Activated T-cell treated with anti-CD3 and anti-CD28 coated beads, Interleukin-2, amount 50 U/mL, for 72 hours (primary cell): Measurements from ENCODE around the gene CSRP3. TPM values are rescaled to one million over a fixed set of nuclear protein-coding genes. Genes with fewer than 3 reads are reported as not detected.
"Not testable (repeated sequence)": the region's sequence is repeated elsewhere in the genome, so short reads cannot be mapped to it uniquely, and the experiment has no call there.

Source experiments
- ATAC-seq, 2 donors: fragments of 150-1000 bp; cut with Tn5 transposase; replicated peaks in 1 of 2; 2 replicates each; pipeline ENCODE4 v1.10.0; 2021; ENCODE audit warnings: moderate library complexity in 2 of 2, mild to moderate bottlenecking in 1 of 2
- DNase-seq, 2 donors: peaks; one replicate each; pipeline ENCODE4 v3.0.0; 2021 to 2022; ENCODE audit warnings: mixed read lengths in 1 of 2
- H3K27ac Mint-ChIP-seq: one replicate; pipeline ENCODE4 v1.8.0; 2022; ENCODE audit warnings: mild to moderate bottlenecking, moderate library complexity, mixed read lengths
- H3K27me3 Mint-ChIP-seq: one replicate; pipeline ENCODE4 v1.8.0; 2022; ENCODE audit warnings: low read depth, mixed read lengths
- H3K36me3 Mint-ChIP-seq, 2 donors: one replicate each; pipeline ENCODE4 v1.8.0; 2022; ENCODE audit warnings: mixed read lengths in 2 of 2, mild to moderate bottlenecking in 1 of 2; ENCODE audit not compliant: insufficient read depth in 2 of 2
- H3K4me1 Mint-ChIP-seq: one replicate; pipeline ENCODE4 v1.8.0; 2022; ENCODE audit warnings: low read depth, mixed read lengths
- H3K4me3 Mint-ChIP-seq, 2 donors: one replicate each; pipeline ENCODE4 v1.8.0; 2022; ENCODE audit warnings: mild to moderate bottlenecking in 2 of 2, mixed read lengths in 2 of 2, moderate library complexity in 2 of 2
- H3K9me3 Mint-ChIP-seq, 2 donors: one replicate each; pipeline ENCODE4 v1.8.0; 2022; ENCODE audit warnings: mixed read lengths in 2 of 2
- total RNA-seq, 2 donors: library from RNA; stranded (reverse); gene quantifications; one replicate each; pipeline ENCODE4 v1.2.3, GENCODE V29; 2022

Gene CSRP3
- total RNA-seq, 2 donors from 2014 or later = not detected

DNA sequence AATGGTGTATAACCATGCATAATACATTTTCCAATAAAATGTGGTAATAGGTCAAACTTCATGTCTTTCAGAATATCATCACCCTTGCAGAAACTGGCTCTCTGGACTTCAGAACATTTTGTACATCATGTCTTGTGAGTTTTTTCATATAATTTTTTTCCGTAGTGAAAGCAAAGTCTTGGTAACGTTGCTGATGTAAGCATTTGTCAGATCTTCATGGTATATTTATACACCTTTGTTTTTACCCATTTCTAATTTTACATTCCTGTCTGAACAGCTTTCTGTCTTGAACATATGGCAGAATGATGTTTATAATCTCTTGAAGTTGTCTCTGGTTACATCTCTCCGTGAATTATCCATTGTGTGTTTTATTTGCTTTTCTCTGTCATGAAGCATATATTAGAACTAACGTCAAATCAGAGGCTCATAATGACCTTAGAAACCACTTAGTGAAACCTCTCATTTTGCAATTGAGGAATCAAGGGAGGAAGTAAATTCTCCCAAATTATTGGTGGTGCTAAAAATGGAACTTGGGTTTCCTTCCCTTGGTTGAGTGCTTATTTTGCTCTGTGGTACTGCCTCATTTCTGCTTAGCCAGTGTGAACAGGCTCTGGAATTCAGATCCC lies 37.4 kb downstream of the CSRP3 start:
- DNase-seq (no peak), ATAC-seq (no peak)
- Mint-ChIP-seq H3K4me1 (no peaks in the 10 kb centered on the region), H3K36me3 (peaks cover 0 to 17% of the 10 kb centered on the region in 2 donors), H3K9me3 (no peaks in the 10 kb centered on the region), H3K27ac (no peak overlapping the region), H3K4me3 (no peak overlapping the region), H3K27me3 (no peaks in the 10 kb centered on the region)

DNA sequence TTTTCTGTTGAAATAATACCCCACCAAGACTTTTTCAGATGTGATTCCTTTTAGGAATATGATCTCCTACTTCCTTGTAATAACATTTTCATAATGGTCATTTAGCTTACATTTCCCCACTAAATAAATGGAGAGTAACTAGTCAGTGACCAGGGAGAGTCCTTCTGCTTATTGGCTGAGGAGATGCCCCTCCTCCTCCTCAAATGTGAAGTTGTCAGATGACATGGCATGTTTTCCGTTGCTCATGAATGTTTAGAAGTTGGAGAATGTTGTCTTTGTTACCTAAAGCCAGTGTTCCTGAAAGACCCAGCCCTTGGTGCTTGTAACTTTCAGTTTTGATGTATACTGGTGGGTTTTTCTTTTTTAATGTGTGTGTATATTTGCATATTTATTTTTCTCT lies 38.2 kb downstream of the CSRP3 start:
- Mint-ChIP-seq H3K27ac (no peak overlapping the region), H3K9me3 (no peaks in the 10 kb centered on the region), H3K4me3 (no peak overlapping the region), H3K4me1 (no peaks in the 10 kb centered on the region), H3K27me3 (no peaks in the 10 kb centered on the region), H3K36me3 (peaks cover 0 to 14% of the 10 kb centered on the region in 2 donors)
- DNase-seq (no peak), ATAC-seq (no peak)

DNA sequence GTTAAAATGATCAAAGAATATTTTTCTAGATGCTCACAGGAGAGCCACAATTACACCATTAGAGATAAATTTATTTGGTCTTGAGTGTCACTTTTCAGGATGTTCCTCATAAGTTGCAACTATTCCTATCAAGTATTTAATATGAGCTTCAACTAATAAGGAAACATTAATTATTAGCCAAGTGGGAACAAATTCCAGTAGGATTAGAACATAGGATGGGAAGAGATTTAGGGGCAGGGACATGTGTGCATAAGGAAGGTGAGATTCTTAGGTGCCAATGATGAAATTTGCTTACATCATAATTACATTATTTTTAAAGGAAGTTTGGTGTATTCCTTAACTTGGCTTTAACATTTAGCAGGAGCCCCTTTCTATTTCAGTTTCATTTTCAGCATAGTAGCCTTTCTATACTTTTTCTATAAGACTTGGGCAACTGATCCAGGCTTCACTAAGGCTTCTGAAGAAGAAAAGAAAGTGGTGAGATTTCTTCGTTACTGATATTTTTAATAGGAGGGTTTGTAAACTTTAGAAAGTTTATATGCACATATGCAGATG lies 38.8 kb downstream of the CSRP3 start:
- DNase-seq (no peak), ATAC-seq (no peak)
- H3K36me3 Mint-ChIP-seq = peaks cover 0 to 10% of the 10 kb centered on the region in 2 donors
- no peak overlapping the region for H3K27ac Mint-ChIP-seq
- H3K4me3 Mint-ChIP-seq = no peak overlapping the region
- no peaks in the 10 kb centered on the region for H3K4me1 Mint-ChIP-seq
- H3K9me3 Mint-ChIP-seq = no peaks in the 10 kb centered on the region
- no peaks in the 10 kb centered on the region for H3K27me3 Mint-ChIP-seq

DNA sequence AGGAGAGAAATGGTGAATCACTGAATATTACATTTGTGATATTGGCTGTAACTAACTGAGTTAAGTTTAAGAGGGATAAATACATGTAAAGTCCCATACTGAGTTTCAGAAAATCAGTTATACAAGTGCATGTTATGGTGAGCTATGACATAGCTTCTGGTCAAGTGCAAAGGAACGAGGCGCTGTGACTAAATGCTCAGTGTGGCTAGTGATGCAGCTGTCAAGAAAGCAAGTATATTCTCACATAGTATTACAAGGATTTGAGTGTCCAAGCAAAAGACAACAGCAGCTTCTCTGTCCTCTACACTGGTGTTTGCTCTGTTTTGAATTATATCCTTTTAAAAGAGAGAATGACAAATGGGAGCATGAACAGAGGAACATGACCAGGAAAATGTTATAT lies 40.1 kb downstream of the CSRP3 start:
- peak overlapping the region; percentile 10 for H3K27ac Mint-ChIP-seq
- H3K9me3 Mint-ChIP-seq = no peaks in the 10 kb centered on the region
- H3K4me1 Mint-ChIP-seq = no peaks in the 10 kb centered on the region
- H3K4me3 Mint-ChIP-seq = no peak overlapping the region
- H3K27me3 Mint-ChIP-seq = no peaks in the 10 kb centered on the region
- no peak for ATAC-seq
- peaks cover 2 to 8% of the 10 kb centered on the region in 2 donors for H3K36me3 Mint-ChIP-seq
- DNase-seq = no peak

DNA sequence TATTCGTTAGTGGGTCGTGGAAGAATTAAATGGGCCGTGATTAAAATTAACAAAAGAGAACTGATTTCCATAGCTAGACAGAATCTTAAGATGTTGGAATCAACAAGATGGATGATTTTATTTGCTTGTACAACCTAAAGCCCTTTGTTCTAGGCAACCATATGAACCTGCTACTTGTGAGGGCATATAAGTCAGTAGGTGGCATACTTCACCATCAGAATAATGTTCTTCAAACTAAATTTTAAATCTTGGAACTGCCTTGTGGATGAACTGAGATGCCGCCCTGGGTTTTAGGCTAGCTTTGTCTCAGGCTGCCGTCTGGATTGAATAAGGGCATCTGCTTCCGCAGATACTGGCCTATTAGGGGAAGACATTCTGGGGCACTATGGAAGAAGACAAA lies 40.9 kb downstream of the CSRP3 start:
- Mint-ChIP-seq H3K27ac (no peak overlapping the region), H3K9me3 (no peaks in the 10 kb centered on the region), H3K27me3 (no peaks in the 10 kb centered on the region), H3K36me3 (peaks cover 4 to 9% of the 10 kb centered on the region in 2 donors), H3K4me1 (no peaks in the 10 kb centered on the region), H3K4me3 (no peak overlapping the region)
- ATAC-seq (no peak), DNase-seq (no peak)

DNA sequence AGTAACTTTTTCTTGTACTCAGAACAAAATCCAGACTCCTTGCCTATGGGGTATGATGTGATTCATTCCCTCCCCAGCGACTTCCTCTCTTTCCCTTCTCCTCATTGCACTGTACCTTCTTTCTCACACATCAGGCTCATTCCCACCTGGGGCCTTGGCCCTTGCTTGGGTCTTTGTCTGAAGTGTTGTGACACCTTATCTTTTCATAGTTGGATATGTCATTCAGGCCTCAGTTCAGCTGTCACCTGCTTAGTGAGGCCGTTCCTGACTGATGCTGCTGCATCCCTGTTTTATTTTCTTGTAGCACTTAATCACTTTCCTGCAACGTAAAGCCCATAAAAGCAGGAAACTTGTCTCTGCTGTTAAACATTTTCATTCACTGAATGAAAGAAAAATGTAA lies 44.9 kb downstream of the CSRP3 start:
- H3K4me3 Mint-ChIP-seq = no peak overlapping the region
- no peak for DNase-seq
- H3K27ac Mint-ChIP-seq = no peak overlapping the region
- ATAC-seq = no peak
- H3K36me3 Mint-ChIP-seq = peaks cover 8 to 20% of the 10 kb centered on the region in 2 donors
- no peaks in the 10 kb centered on the region for H3K9me3 Mint-ChIP-seq
- no peaks in the 10 kb centered on the region for H3K4me1 Mint-ChIP-seq
- no peaks in the 10 kb centered on the region for H3K27me3 Mint-ChIP-seq

DNA sequence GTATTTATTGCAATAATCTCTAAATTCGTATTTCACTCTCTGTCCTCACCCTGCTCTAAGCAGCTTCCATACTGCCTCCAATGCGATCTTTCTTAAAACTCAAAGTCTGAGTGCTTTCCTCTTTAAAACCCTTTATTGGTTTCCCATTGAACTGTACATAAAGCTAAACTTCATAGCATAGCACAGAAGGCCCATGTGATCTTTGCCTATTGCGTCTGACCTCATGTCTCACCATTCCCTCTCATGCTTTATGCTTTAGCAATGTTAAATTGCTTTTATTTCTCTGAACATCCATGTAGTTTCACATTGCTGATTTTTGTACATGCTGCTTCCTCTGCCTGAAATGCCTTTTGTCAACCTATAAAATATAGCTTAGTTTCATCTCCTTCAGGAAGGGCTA lies 56.5 kb downstream of the CSRP3 start:
- Mint-ChIP-seq H3K36me3 (peaks cover 0 to 2% of the 10 kb centered on the region in 2 donors), H3K27me3 (no peaks in the 10 kb centered on the region), H3K27ac (no peak overlapping the region), H3K9me3 (no peaks in the 10 kb centered on the region), H3K4me3 (no peak overlapping the region), H3K4me1 (no peaks in the 10 kb centered on the region)
- ATAC-seq (no peak), DNase-seq (no peak)

DNA sequence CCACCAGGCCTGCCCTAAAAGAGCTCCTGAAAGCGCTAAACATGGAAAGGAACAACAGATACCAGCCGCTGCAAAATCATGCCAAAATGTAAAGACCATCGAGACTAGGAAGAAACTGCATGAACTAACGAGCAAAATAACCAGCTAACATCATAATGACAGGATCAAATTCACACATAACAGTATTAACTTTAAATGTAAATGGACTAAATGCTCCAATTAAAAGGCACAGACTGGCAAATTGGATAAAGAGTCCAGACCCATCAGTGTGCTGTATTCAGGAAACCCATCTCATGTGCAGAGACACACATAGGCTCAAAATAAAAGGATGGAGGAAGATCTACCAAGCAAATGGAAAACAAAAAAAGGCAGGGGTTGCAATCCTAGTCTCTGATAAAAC lies 64.9 kb downstream of the CSRP3 start:
- ATAC-seq, H3K27ac Mint-ChIP-seq, H3K4me1 Mint-ChIP-seq, DNase-seq, H3K9me3 Mint-ChIP-seq, H3K4me3 Mint-ChIP-seq, H3K27me3 Mint-ChIP-seq: not testable (repeated sequence)
- peaks cover 16 to 27% of the 10 kb centered on the region in 2 donors for H3K36me3 Mint-ChIP-seq

DNA sequence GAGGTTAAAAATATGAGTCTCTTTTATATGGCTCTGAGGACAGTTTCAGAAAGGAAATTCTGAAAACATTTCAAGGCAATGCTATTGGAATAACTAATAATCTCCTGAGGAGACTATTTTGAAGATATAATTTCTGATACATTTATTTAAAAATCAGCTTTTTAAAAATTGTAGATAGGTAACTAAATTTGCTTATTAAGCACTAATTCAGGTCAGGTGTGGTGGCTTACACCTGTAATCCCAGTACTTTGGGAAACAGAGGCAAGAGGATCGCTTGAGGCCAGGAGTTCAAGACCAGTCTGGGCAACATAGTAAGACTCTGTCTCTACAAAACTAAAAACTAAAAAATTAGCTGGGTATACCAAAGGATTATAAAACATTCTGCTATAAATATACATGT lies 67.8 kb downstream of the CSRP3 start:
- Mint-ChIP-seq H3K4me3 (no peak overlapping the region), H3K9me3 (peaks cover 6 to 11% of the 10 kb centered on the region in 2 donors), H3K4me1 (no peaks in the 10 kb centered on the region), H3K27me3 (no peaks in the 10 kb centered on the region), H3K27ac (no peak overlapping the region), H3K36me3 (peaks cover 19 to 43% of the 10 kb centered on the region in 2 donors)
- DNase-seq = no peak
- no peak for ATAC-seq

Other genes with a start within 250 kb of the CSRP3 start
- gene MRGPRX2, start 141.3 kb downstream of the CSRP3 start, total RNA-seq = under 1 TPM in 1 of 2 donors, not detected in 1; 0.16 TPM
- gene ZDHHC13, start 84.8 kb downstream of the CSRP3 start, total RNA-seq = 10 to 100 TPM; 25.1 to 26.3 TPM
- gene E2F8, start 39.0 kb upstream of the CSRP3 start, total RNA-seq = 10 to 100 TPM; 15.7 to 21.1 TPM